Measurements from ENCODE around the gene ZNF668. TPM values are rescaled to one million over a fixed set of nuclear protein-coding genes. Genes with fewer than 3 reads are reported as not detected.
A peak's percentile ranks its signal among the peaks of the same experiment; 100 is the strongest.

The ZNF668 gene
- total RNA-seq, 1 experiment from 2014 or later, result 21.5 TPM

DNA sequence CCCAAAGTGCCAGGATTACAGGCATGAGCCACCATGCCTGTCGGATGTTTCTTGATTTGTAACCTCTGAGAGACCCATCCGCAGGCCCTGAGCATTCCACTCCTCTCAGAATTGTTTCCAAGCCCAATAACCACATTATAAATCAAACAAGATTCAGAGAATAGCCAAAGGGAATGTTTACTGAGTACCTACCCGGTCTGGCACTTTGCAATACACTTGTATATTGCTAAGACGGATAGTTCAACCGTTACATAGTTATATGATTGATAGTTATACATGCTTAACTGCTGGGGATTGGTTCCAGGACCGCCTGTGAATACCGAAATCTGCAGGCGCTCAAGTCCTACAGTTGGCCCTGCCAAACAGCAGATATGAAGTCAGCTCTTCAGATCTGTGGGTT lies 40.4 kb upstream of the ZNF668 start:
- ChIA-PET POLR2A (no interaction called here), CTCF (interaction anchor here (0.5 kb wide), 1 partner anchor 123 kb away, joined by 4 read pairs; no protein-coding TSS in a partner anchor)
- no peaks in the 10 kb centered on the region for H3K27me3 ChIP-seq (ENCODE audit: control insufficient read depth, insufficient read depth, low read length)
- DNase-seq (ENCODE audit: low read depth, low spot score) (no peak), ATAC-seq (no peak)
- intact Hi-C loops (cut with micrococcal nuclease; ENCODE audit: unreplicated experiment) (no loop called here), in situ Hi-C loops (cut with HindIII; ENCODE audit: low pct_unique_long_range_greater_than_20kb, low sequenced_read_pairs) (no loop called here)
- H3K27ac ChIP-seq (ENCODE audit: low read length), result no peak overlapping the region
- H3K36me3 ChIP-seq (ENCODE audit: control insufficient read depth, insufficient read depth, low read length), result no peaks in the 10 kb centered on the region; the same call in 1 of the 2 replicates
- H3K4me1 ChIP-seq (ENCODE audit: control insufficient read depth, insufficient read depth, low read length), result peaks cover 19% of the 10 kb centered on the region
- TF ChIP-seq, protein P1, sequence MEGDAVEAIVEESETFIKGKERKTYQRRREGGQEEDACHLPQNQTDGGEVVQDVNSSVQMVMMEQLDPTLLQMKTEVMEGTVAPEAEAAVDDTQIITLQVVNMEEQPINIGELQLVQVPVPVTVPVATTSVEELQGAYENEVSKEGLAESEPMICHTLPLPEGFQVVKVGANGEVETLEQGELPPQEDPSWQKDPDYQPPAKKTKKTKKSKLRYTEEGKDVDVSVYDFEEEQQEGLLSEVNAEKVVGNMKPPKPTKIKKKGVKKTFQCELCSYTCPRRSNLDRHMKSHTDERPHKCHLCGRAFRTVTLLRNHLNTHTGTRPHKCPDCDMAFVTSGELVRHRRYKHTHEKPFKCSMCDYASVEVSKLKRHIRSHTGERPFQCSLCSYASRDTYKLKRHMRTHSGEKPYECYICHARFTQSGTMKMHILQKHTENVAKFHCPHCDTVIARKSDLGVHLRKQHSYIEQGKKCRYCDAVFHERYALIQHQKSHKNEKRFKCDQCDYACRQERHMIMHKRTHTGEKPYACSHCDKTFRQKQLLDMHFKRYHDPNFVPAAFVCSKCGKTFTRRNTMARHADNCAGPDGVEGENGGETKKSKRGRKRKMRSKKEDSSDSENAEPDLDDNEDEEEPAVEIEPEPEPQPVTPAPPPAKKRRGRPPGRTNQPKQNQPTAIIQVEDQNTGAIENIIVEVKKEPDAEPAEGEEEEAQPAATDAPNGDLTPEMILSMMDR (IDR thresholded peaks at IDR 0.05), result no peak
- no peak for TF ChIP-seq TCF7L2 (IDR thresholded peaks at IDR 0.05; ENCODE audit: low read depth, low read length)
- TF ChIP-seq SIN3A (IDR thresholded peaks at IDR 0.05; ENCODE audit: borderline replicate concordance, insufficient read depth, low read depth, low read length), result no peak
- no peak for TF ChIP-seq POLR2AphosphoS5 (IDR thresholded peaks at IDR 0.05; ENCODE audit: low read depth, low read length)
- TF ChIP-seq, protein P2, sequence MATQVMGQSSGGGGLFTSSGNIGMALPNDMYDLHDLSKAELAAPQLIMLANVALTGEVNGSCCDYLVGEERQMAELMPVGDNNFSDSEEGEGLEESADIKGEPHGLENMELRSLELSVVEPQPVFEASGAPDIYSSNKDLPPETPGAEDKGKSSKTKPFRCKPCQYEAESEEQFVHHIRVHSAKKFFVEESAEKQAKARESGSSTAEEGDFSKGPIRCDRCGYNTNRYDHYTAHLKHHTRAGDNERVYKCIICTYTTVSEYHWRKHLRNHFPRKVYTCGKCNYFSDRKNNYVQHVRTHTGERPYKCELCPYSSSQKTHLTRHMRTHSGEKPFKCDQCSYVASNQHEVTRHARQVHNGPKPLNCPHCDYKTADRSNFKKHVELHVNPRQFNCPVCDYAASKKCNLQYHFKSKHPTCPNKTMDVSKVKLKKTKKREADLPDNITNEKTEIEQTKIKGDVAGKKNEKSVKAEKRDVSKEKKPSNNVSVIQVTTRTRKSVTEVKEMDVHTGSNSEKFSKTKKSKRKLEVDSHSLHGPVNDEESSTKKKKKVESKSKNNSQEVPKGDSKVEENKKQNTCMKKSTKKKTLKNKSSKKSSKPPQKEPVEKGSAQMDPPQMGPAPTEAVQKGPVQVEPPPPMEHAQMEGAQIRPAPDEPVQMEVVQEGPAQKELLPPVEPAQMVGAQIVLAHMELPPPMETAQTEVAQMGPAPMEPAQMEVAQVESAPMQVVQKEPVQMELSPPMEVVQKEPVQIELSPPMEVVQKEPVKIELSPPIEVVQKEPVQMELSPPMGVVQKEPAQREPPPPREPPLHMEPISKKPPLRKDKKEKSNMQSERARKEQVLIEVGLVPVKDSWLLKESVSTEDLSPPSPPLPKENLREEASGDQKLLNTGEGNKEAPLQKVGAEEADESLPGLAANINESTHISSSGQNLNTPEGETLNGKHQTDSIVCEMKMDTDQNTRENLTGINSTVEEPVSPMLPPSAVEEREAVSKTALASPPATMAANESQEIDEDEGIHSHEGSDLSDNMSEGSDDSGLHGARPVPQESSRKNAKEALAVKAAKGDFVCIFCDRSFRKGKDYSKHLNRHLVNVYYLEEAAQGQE (IDR thresholded peaks at IDR 0.05; ENCODE audit: insufficient read depth in 1 of 2, low read depth in 2 of 2, low read length in 1 of 2), result no peak
- no peak overlapping the region for H3K4me3 ChIP-seq (ENCODE audit: low read depth in 2 of 2, low read length in 2 of 2)
- BruUV-seq (replicated peaks), result no TSS peak
- H3K9me3 ChIP-seq (ENCODE audit: control insufficient read depth, insufficient read depth, low read depth, low read length), result no peaks in the 10 kb centered on the region

DNA sequence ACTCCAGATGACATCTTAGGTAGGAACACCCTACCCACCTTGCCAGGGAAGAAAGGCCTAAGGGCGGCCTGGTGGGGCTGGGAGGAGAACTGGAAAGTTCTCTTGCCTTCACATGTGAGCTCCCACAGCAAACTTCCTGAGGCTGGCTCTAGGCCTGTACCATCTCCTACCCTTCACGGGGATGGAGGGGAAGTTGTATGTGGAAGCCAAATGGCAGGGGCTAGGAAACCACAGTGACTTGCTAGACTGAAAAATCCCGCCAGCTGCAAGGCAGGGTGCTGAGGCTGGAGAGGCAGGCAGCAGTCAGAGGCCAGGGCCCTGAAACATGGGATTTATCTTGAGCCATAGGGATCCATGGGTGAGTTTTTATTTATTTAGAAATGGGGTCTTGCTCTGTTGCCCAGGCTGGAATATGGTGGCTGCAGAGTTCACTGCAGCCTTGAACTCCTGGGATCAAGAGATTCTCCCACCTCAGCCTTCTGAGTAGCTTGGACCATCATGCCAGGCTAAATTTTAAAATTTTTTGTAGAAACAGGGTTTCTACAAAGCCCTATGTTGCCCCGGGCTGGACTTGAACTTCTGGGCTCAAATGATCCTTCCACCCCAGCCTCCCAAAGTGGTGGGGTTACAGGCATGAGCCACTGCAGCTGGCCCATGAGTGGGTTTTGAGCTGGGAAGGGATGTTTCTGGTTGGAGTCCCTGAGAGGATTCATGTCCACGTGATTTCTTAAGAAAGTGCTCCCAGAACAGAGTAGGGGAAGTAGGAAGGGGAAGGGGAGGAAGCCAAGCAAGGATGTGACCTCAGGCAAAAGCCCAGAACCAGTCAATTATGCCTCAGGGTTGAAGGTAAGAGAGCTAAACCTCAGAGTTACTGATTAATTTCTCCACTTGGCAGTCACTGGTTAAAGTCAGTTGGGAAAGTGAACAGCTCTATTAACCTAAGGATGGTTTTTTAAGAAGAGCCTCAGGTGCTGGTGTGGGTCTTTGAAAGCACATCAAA lies 39.4 kb upstream of the ZNF668 start:
- POLR2A ChIA-PET, result no interaction called here
- in situ Hi-C loops (cut with HindIII; ENCODE audit: low pct_unique_long_range_greater_than_20kb, low sequenced_read_pairs) (no loop called here), intact Hi-C loops (cut with micrococcal nuclease; ENCODE audit: unreplicated experiment) (no loop called here)
- Histone ChIP-seq H3K4me3 (ENCODE audit: low read depth in 2 of 2, low read length in 2 of 2) (no peak overlapping the region), H3K27ac (ENCODE audit: low read length) (peak overlapping the region; percentile 46), H3K9me3 (ENCODE audit: control insufficient read depth, insufficient read depth, low read depth, low read length) (no peaks in the 10 kb centered on the region), H3K27me3 (ENCODE audit: control insufficient read depth, insufficient read depth, low read length) (no peaks in the 10 kb centered on the region), H3K36me3 (ENCODE audit: control insufficient read depth, insufficient read depth, low read length) (no peaks in the 10 kb centered on the region; the same call in 1 of the 2 replicates), H3K4me1 (ENCODE audit: control insufficient read depth, insufficient read depth, low read length) (peaks cover 16% of the 10 kb centered on the region)
- no peak for ATAC-seq
- BruUV-seq (replicated peaks), result no TSS peak
- CTCF ChIA-PET, result interaction anchor here (0.5 to 0.7 kb wide), 2 partner anchors 122 to 331 kb away, joined by 3 to 4 read pairs; no protein-coding TSS in a partner anchor
- TF ChIP-seq POLR2AphosphoS5 (IDR thresholded peaks at IDR 0.05; ENCODE audit: low read depth, low read length) (no peak), SIN3A (IDR thresholded peaks at IDR 0.05; ENCODE audit: borderline replicate concordance, insufficient read depth, low read depth, low read length) (no peak), TCF7L2 (IDR thresholded peaks at IDR 0.05; ENCODE audit: low read depth, low read length) (no peak)
- TF ChIP-seq, protein P2 (IDR thresholded peaks at IDR 0.05; ENCODE audit: insufficient read depth in 1 of 2, low read depth in 2 of 2, low read length in 1 of 2), result no peak
- TF ChIP-seq, protein P1 (IDR thresholded peaks at IDR 0.05), result no peak
- no peak for DNase-seq (ENCODE audit: low read depth, low spot score)

All from Panc1 (cell line).